ENCODE data around the gene AGPS. TPM values are rescaled to one million over a fixed set of nuclear protein-coding genes. Genes with fewer than 3 reads are reported as not detected.

AGPS gene
- polyA plus RNA-seq, 1 experiment, result 22.6 TPM

DNA sequence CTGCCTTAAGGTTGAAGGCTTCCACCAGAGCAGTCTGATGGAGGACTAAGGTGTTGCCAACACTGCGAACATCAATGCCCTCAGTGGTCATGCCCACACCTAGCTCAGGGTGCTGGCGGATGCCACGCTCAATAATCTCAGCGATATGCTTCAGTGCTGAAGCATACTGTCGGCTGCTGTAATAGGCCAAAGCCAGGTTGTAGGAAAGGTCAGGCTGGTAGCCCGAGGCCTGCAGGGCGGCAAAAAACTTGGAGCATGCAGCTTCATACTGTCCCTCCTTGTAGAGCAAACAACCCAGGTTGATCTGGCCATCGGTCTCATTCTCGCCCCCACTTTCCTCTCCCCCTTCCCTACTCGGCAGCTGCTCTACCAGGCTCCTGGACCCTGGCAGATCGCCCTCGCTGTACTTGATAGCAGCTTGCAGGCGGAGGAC, 159.4 kb downstream of the AGPS start:
- no peaks in the 10 kb centered on the region for H3K27me3 ChIP-seq (ENCODE audit: control insufficient read depth, insufficient read depth, low read length)
- H3K9me3 ChIP-seq (ENCODE audit: control insufficient read depth, insufficient read depth, low read length), result no peaks in the 10 kb centered on the region
- no peak for DNase-seq (ENCODE audit: low read depth, low spot score)
- TF ChIP-seq, protein P1, sequence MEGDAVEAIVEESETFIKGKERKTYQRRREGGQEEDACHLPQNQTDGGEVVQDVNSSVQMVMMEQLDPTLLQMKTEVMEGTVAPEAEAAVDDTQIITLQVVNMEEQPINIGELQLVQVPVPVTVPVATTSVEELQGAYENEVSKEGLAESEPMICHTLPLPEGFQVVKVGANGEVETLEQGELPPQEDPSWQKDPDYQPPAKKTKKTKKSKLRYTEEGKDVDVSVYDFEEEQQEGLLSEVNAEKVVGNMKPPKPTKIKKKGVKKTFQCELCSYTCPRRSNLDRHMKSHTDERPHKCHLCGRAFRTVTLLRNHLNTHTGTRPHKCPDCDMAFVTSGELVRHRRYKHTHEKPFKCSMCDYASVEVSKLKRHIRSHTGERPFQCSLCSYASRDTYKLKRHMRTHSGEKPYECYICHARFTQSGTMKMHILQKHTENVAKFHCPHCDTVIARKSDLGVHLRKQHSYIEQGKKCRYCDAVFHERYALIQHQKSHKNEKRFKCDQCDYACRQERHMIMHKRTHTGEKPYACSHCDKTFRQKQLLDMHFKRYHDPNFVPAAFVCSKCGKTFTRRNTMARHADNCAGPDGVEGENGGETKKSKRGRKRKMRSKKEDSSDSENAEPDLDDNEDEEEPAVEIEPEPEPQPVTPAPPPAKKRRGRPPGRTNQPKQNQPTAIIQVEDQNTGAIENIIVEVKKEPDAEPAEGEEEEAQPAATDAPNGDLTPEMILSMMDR (IDR thresholded peaks at IDR 0.05; ENCODE audit: low read depth, low read length), result no peak
- POLR2A ChIA-PET, result no interaction called here
- CTCF ChIA-PET, result interaction anchor here (0.8 to 1.5 kb wide), 4 partner anchors 51 to 211 kb away, joined by 3 to 5 read pairs (median 4); no protein-coding TSS in a partner anchor
- H3K4me3 ChIP-seq (ENCODE audit: low read depth, low read length), result peak overlapping the region; percentile 94
- no peak overlapping the region for H3K27ac ChIP-seq (ENCODE audit: low read depth, low read length)

DNA sequence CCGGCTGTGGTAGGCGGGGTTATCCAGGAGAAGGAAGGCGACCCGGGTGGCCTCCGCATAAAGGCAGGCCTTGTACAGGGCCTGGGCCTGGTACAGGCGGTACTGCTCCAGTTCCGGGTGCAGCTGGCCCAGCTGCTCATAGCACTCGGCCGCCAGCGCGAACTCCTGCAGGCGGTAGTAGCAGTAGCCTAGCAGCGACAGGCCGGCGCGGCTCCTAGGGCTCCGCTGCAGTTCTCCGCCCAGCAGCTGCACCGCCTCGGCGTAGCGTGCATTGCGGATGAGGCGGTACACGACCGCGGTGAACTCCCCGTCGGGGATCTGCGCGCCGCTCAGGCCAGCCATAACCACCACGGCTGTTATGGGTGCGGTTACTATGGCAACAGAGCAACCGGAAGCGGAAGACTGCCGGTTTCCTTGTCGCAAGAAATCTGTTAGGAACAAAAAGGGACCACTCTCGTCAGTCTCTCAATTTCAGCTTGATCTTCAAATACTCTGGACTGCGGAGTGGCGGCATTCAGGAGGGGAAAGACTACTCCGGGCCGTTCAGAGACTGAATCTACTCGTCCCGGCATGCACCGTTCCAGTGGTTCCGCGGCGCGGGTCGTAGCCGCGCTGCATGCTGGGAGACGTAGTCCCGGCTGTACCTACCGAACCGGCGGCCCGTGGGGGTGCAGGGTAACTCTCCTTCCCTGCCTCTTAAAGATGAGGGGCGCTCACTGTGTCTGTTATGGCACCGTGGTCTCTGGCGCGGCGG, 160.0 kb downstream of the AGPS start:
- CTCF ChIA-PET, result interaction anchor here (0.8 to 1.5 kb wide), 4 partner anchors 50 to 211 kb away, joined by 3 to 5 read pairs (median 4); no protein-coding TSS in a partner anchor
- H3K9me3 ChIP-seq (ENCODE audit: control insufficient read depth, insufficient read depth, low read length), result no peaks in the 10 kb centered on the region
- TF ChIP-seq, protein P1 (IDR thresholded peaks at IDR 0.05; ENCODE audit: low read depth, low read length), result no peak
- DNase-seq (ENCODE audit: low read depth, low spot score), result peak; percentile 63
- POLR2A ChIA-PET, result no interaction called here
- H3K27ac ChIP-seq (ENCODE audit: low read depth, low read length), result peak overlapping the region; percentile 92
- peak overlapping the region; percentile 94 for H3K4me3 ChIP-seq (ENCODE audit: low read depth, low read length)
- H3K27me3 ChIP-seq (ENCODE audit: control insufficient read depth, insufficient read depth, low read length), result no peaks in the 10 kb centered on the region

DNA sequence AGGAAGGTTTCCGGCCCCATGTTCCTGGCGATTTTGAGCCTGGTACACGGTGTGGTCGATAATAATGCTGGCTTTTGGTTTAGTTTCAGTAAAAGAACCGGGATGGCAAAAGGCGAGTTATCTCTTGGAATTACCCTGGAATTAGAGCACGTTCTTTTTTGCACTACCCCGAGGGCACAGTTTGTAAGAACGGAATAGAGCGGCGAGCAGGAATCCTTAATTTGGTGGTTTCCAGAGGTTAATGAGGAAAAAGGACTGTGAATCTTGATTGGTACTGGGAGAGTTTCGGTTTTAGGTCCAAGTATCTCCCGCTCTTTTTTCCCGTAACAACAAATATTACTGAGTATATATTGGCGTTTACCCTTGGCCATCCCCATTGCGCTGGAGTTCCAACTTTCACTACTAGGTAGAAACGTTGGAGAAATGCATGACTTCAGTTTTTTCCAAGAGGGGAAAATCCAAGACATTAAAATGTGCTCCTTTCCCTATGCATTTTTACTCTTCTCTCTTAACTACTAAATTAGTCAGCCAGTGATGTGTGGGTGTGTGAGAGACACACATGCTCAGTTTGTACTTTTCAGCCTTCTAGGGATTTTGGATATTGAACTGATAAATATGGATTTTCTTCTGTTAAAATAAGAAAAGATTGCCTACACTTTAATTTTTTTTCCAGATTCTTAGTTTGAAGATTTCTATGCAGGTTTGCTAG, 160.8 kb downstream of the AGPS start:
- Histone ChIP-seq H3K9me3 (ENCODE audit: control insufficient read depth, insufficient read depth, low read length) (no peaks in the 10 kb centered on the region), H3K27ac (ENCODE audit: low read depth, low read length) (no peak overlapping the region), H3K4me3 (ENCODE audit: low read depth, low read length) (peak overlapping the region; percentile 94), H3K27me3 (ENCODE audit: control insufficient read depth, insufficient read depth, low read length) (no peaks in the 10 kb centered on the region)
- CTCF ChIA-PET, result interaction anchor here (1.1 to 1.5 kb wide), 2 partner anchors 51 to 63 kb away, joined by 4 to 5 read pairs; no protein-coding TSS in a partner anchor
- no peak for DNase-seq (ENCODE audit: low read depth, low spot score)
- TF ChIP-seq, protein P1 (IDR thresholded peaks at IDR 0.05; ENCODE audit: low read depth, low read length), result no peak
- POLR2A ChIA-PET, result no interaction called here

DNA sequence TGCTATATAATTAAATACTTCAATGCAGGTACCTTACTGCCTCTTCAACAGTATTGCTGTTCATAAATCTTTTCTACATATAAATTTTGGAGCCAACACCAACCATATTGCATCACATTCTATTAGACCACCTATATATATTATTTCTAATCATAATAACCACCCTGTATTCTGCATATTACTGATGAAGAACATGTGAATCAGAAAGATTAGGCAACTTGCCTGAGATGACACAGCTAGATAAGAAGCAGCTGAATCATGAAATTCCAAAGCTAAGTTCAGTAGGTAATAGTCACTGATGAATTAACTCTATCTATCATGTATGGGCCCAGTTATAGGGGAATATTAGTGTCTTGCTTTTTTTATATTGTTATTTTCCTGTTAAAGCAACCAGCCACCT, 161.8 kb downstream of the AGPS start:
- H3K9me3 ChIP-seq (ENCODE audit: control insufficient read depth, insufficient read depth, low read length), result no peaks in the 10 kb centered on the region
- no peak for DNase-seq (ENCODE audit: low read depth, low spot score)
- POLR2A ChIA-PET, result no interaction called here
- no peak overlapping the region for H3K4me3 ChIP-seq (ENCODE audit: low read depth, low read length)
- CTCF ChIA-PET, result no interaction called here
- TF ChIP-seq, protein P1 (IDR thresholded peaks at IDR 0.05; ENCODE audit: low read depth, low read length), result no peak
- no peak overlapping the region for H3K27ac ChIP-seq (ENCODE audit: low read depth, low read length)
- H3K27me3 ChIP-seq (ENCODE audit: control insufficient read depth, insufficient read depth, low read length), result no peaks in the 10 kb centered on the region

DNA sequence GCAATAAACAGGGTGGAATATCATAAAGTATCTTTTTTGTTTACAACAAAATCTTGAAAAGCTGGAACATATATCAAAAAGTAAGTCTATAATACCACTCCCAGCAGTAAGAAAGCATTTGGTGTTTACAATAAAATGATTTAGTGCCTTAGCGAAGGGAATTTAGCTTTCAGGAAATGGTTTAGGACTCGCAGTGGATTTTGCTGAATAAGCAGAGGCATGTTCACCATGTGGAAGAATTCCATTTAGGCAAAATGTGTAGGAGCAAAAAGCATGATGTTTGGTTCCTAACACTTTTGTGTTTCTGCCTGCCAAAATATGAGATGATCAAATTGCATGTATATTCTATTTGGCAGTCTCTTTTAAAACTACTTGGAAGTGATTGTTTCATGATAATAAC, 163.6 kb downstream of the AGPS start:
- no peaks in the 10 kb centered on the region for H3K9me3 ChIP-seq (ENCODE audit: control insufficient read depth, insufficient read depth, low read length)
- H3K27me3 ChIP-seq (ENCODE audit: control insufficient read depth, insufficient read depth, low read length), result no peaks in the 10 kb centered on the region
- H3K27ac ChIP-seq (ENCODE audit: low read depth, low read length), result no peak overlapping the region
- ChIA-PET CTCF (interaction anchor here (0.6 to 1.1 kb wide), 2 partner anchors 48 to 207 kb away, joined by 3 to 4 read pairs; no protein-coding TSS in a partner anchor), POLR2A (no interaction called here)
- DNase-seq (ENCODE audit: low read depth, low spot score), result no peak
- H3K4me3 ChIP-seq (ENCODE audit: low read depth, low read length), result no peak overlapping the region
- TF ChIP-seq, protein P1 (IDR thresholded peaks at IDR 0.05; ENCODE audit: low read depth, low read length), result no peak

Data from AG04450 (cell line).